GM19043 (cell line): ENCODE measurements around the gene MRM1.
"Not testable (repeated sequence)": the region's sequence is repeated elsewhere in the genome, so short reads cannot be mapped to it uniquely, and the experiment has no call there.

ENCODE experiments used
- ATAC-seq: cut with Tn5 transposase; IDR thresholded peaks from one replicate; pipeline ENCODE4 v1.9.1; 2021; ENCODE audit warnings: low read depth; ENCODE audit not compliant: unreplicated experiment

MRM1 gene

GRCh38 chr17:36600465-36600864 lies 918 bp upstream of the MRM1 start:
- no peak for ATAC-seq

GRCh38 chr17:36600936-36601302 lies 464 bp upstream of the MRM1 start:
- peak; percentile 20 for ATAC-seq

DNA sequence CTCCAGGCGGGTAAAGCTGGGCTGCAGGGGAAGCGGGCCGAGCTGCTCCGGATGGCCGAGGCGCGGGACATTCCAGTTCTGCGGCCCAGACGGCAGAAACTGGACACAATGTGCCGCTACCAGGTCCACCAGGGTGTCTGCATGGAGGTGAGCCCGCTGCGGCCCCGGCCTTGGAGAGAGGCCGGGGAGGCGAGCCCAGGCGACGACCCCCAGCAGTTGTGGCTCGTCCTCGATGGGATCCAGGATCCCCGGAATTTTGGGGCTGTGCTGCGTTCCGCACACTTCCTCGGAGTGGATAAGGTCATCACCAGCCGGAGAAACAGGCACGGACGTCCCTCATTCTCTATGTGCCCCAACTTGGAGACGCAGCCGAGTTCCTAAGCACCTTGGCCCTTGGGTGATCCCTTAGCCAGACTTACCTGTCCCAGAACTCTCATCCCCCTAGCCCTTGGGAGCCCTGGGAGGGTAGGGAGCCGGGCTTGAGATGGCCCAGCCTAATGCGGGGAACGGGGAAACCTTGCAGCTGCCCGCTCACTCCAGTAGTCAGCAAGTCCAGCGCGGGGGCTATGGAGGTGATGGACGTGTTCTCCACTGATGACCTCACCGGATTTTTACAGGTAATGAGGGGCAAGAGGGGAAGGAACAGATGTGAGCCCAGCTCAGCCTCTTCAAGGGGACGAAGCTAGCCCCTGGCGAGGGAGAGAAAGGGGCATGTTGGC lies 806 bp downstream of the MRM1 start:
- no peak for ATAC-seq

DNA sequence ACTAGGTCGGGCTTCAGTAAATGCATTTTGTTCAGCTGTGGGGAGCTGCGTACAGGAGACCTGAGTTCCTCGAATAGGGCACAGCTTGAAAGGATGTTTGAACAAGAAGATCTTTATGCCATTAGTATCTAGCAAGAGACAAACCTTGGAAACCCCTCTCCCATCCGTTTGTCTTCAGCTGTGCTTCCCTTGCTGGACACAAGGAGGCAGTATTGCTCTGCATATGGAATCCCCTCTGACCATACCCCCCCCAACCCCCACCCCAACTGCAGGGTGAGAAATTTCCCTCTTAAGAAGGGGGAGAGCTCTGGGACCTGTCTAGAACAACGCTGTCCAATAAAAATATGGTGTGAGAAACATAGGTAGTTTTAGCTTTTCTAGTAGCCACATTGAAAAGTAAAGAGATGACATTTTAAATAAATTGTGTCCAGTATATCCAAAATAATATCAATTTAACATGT lies 1.6 kb downstream of the MRM1 start:
- no peak for ATAC-seq

DNA sequence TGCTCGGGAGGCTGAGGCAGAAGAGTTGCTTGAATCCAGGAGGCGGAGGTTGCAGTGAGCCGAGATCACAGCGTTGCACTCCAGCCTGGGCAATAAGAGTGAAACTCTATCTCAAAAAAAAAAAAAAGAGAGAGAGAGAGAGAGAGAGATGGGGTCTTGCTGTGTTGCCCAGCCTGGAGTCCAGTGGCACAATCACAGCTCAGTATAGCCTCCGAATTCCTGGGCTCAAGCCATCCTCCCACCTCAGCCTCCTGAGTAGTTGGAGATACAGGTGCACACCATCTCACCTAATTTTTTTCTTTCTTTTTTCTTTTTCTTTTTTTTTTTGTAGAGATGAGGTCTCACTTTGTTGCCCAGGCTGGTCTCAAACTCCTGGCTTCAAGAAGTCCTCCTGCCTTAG lies 3.6 kb downstream of the MRM1 start:
- ATAC-seq = not testable (repeated sequence)

DNA sequence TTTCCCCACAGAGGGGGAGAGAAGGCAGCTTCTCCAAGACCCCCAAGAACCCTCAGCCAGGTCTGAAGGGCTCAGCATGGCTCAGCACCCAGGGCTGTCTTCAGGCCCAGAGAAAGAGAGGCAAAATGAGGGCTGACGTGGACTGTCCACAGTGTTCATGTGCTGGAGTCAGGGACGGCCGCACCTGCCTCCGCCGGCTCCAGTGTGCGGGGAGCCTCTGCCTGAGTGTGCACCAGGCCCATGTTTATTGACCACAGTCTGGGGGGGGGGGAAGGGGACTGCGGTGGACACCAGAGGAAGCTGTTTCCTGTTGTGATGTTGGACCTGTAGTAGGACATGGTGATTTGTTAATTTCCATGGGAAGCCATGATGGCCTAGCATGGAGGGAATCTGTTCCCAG lies 6.9 kb downstream of the MRM1 start:
- ATAC-seq = no peak

- no peak for ATAC-seq
Measured at GRCh38 chr17:36608794-36609497, 7.6 kb downstream of the MRM1 start.

DNA sequence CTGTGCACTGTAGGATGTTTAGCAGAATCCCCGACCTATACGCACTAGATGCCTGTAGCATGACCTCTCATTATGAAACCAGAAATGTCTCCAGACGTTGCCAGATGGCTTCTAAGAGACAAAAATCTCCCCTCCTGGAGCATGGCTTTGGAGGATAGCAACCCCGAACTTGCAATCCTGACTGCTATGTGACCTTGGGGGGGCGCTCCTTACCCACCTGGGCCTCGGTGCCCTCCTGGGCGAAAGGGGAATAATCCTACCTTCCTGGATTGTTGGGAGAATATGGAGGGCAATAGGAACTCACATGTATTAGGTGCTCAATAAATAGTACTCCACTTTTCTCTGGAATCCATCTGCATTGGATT lies 8.1 kb downstream of the MRM1 start:
- ATAC-seq = no peak

DNA sequence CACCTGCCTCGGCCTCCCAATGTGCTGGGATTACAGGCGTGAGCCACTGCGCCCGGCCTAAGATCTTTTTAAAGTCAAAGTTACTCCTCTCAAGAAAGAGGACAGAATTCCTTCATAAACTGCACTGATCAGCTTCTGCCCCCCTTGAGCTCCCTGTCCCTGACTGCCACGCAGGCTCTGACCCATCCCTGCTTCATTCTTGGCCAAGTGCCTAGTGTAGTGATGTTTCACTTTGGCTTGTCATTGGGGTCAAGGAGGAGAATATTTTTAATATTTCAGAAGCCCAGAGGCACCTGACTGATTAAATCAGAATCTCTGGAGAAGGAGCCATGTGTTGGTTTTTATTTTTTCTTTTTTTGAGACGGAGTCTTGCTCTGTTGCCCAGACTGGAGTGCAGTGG lies 9.1 kb downstream of the MRM1 start:
- no peak for ATAC-seq

- no peak for ATAC-seq
Measured at GRCh38 chr17:36611345-36612072, 10.1 kb downstream of the MRM1 start.

- ATAC-seq = no peak
Measured at GRCh38 chr17:36612323-36612722, 10.9 kb downstream of the MRM1 start.

GRCh38 chr17:36613155-36613554 lies 11.8 kb downstream of the MRM1 start:
- no peak for ATAC-seq

DNA sequence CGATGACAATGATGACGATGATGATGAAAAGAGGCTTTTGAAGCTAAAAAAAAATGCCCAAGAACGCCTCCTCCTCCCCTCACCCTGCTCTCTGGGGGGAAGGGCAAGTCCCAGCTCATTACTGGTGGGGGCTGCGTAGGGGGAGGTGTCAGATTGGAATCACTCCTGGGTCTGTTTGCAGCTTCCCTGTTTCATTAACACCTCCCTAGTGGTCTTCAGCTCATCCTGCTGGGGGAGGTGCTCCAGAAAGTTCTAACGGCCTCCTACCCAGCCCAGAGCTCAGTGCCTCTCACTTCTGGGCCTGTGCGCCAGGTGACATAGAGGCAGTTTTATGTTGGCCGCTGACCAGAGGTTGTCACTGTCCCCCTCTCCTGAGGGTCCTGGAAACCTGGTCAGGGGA lies 12.7 kb downstream of the MRM1 start:
- ATAC-seq = no peak

DNA sequence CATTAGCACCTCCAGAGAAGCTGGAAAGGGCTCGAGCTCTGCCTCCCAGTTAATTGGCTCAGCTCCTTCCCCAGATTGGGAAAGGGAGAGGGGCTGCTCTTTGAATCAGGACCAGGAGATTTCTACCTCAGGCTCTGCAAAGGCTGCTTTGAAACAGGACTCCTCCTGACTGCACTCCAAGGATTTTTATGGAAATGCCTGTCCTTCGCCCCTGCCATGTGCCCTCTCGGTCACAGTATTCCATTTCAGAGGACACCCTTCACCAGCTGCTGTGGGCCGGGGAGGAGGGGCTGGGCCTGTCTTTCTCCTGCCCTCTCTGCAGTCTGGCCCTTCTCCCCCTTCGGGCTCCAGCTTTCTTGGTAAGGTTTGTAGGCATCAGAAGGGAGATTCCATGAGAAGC lies 13.6 kb downstream of the MRM1 start:
- no peak for ATAC-seq

DNA sequence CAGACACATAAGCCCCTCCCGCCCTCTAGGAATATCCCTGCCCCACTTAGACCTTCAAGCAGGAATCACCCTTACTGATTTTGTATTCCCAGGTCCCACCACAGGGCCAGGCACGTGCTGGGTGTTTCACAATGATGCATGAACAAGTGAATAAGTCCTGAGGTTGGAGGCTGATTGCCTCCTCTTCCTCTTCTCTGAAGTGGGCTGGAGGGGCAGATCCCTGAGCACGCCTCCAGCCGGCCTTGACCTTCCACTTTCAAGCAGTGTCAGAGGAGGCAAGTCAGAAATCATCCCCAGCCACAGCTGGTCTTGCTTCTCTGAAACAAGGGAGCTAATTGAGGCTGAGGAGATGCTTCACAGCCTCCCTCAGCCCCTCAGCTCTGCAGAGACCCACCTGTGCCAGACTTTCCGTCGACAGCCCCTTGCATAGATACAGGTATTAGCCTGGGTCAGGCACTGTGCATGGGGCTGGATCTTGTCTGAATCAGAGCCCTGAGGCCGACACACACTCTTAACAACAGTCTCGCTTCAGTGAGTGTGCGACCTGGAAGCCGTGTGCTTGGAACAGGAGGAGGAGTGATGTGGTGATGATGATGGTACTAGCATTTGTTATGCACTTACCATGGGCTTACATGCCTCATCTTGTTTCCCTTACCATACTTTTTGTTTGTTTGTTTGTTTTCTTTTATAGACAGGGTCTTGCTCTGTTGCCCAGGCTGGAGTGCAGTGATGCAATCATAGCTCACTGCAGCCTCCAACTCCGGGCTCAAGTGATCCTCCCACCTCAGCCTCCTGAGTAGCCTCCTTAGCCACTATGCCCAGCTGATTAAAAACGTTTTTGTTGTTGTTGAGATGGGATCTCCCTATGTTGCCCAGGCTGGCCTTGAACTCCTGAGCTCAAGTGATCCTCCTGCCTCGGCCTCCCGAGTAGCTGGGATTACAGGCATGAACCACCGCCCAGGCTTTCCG lies 15.0 kb downstream of the MRM1 start:
- ATAC-seq = no peak

DNA sequence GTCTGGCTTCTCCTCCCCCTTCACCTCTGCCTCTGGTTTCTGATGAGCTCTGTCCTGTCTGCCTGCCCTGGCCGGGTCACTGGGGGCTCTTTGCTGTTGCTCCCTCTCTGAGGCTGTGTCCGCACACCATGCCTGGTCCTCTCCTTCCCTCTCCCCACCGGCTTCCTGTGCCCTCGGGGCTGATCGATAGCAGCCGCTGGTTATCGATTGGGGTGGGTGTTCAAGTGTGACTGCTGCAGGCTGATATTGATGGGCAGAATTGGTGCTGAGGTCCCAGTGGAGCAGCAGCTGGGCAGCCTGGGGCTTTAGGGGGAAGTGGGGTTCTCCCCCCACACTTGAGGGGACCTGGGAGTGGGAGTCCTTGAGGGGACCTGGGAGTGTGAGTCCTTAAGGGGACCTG lies 16.4 kb downstream of the MRM1 start:
- ATAC-seq = no peak

- no peak for ATAC-seq
Measured at GRCh38 chr17:36623281-36623680, 21.9 kb downstream of the MRM1 start.

GRCh38 chr17:36625188-36625587 lies 23.8 kb downstream of the MRM1 start:
- no peak for ATAC-seq

DNA sequence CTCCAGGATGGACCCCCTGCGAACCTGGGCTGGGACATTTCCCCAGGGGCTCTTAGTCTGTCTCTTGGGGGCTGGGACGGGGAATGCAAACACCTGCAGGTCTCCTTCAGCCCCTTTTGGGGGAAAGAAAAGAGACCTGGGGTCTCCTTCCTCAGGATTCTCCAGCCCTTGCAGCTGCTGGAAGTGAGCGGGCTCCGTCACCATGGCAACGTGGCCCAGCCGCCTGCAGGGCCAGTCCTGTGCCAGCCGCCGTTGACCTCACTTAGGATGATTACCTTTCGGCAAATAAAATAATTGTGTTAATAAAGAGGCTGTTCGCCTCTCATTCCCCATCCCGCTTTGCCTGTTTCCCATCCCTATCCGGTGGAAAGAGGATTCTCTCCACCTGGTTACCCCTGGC lies 25.7 kb downstream of the MRM1 start:
- no peak for ATAC-seq

DNA sequence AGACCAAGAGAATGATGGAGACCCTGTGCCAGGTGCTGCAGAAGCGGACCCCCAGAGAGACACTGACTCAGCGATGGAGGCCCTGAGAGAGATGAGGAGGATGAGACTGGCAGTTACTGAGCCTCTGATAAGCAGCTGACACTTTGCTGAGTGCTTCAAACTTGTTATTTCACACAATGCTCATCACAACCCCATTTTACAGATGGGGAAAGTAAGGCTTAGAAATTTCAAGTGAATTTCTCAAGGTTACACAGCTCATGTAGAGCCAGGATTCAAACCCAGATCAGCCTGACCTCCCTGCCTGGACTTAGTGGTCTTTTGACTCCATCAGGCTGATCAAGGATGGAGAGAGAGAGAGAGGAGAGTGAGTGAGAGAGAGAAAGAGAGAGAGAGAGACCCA lies 27.2 kb downstream of the MRM1 start:
- ATAC-seq = no peak
